Stimulated activated naive B cell treated with anti-CD40 and anti-IgM and Interleukin-4, amounts not matched to agents 10 μg/mL and 1 μg/mL and 100 μg/mL, for 72 hours (primary cell): ENCODE measurements around the gene PDSS2.
A peak's percentile ranks its signal among the peaks of the same experiment; 100 is the strongest.
"Not testable (repeated sequence)": the region's sequence is repeated elsewhere in the genome, so short reads cannot be mapped to it uniquely, and the experiment has no call there.

Experiments
- ATAC-seq, 2 donors: fragments of 150-1000 bp; cut with Tn5 transposase; replicated peaks; 2 replicates each; pipeline ENCODE4 v1.10.0; 2021; ENCODE audit warnings: moderate library complexity in 1 of 2
- DNase-seq: peaks from one replicate; pipeline ENCODE4 v3.0.0; 2021
- H3K27ac Mint-ChIP-seq: one replicate; pipeline ENCODE4 v1.8.0; 2022; ENCODE audit warnings: mild to moderate bottlenecking, mixed read lengths
- H3K27me3 Mint-ChIP-seq, 2 donors: one replicate each; pipeline ENCODE4 v1.8.0; 2022; ENCODE audit warnings: mixed read lengths in 2 of 2
- H3K36me3 Mint-ChIP-seq, 2 donors: one replicate each; pipeline ENCODE4 v1.8.0; 2022; ENCODE audit warnings: mixed read lengths in 2 of 2, mild to moderate bottlenecking in 1 of 2
- H3K4me1 Mint-ChIP-seq, 2 donors: one replicate each; pipeline ENCODE4 v1.8.0; 2022; ENCODE audit warnings: mixed read lengths in 2 of 2, mild to moderate bottlenecking in 1 of 2
- H3K4me3 Mint-ChIP-seq, 2 donors: one replicate each; pipeline ENCODE4 v1.8.0; 2022; ENCODE audit warnings: mild to moderate bottlenecking in 2 of 2, mixed read lengths in 2 of 2, moderate library complexity in 1 of 2
- H3K9me3 Mint-ChIP-seq, 2 donors: one replicate each; pipeline ENCODE4 v1.8.0; 2022; ENCODE audit warnings: mixed read lengths in 2 of 2, mild to moderate bottlenecking in 1 of 2

Gene PDSS2

GRCh38 chr6:107390056-107390455 lies 69.3 kb downstream of the PDSS2 start:
- no peak for ATAC-seq

GRCh38 chr6:107386904-107387303 lies 72.5 kb downstream of the PDSS2 start:
- Mint-ChIP-seq H3K4me1 (peaks cover 5 to 7% of the 10 kb centered on the region in 2 donors), H3K4me3 (no peak overlapping the region), H3K36me3 (peaks cover 7 to 10% of the 10 kb centered on the region in 2 donors), H3K9me3 (no peaks in the 10 kb centered on the region), H3K27ac (no peak overlapping the region), H3K27me3 (no peaks in the 10 kb centered on the region)
- ATAC-seq (no peak), DNase-seq (no peak)

More at GRCh38 chr6:107390056-107390455, 69.3 kb downstream of the PDSS2 start:
- Mint-ChIP-seq H3K27ac (no peak overlapping the region), H3K27me3 (no peaks in the 10 kb centered on the region), H3K4me1 (peaks cover 0 to 7% of the 10 kb centered on the region in 2 donors), H3K36me3 (peaks cover 20 to 32% of the 10 kb centered on the region in 2 donors), H3K4me3 (no peak overlapping the region), H3K9me3 (peaks cover 7 to 13% of the 10 kb centered on the region in 2 donors)
- no peak for DNase-seq

- DNase-seq: no peak
- Mint-ChIP-seq H3K27ac (no peak overlapping the region), H3K36me3 (peaks cover 7 to 10% of the 10 kb centered on the region in 2 donors), H3K27me3 (no peaks in the 10 kb centered on the region), H3K4me1 (peaks cover 5 to 7% of the 10 kb centered on the region in 2 donors), H3K4me3 (no peak overlapping the region), H3K9me3 (no peaks in the 10 kb centered on the region)
- no peak for ATAC-seq
Observed at GRCh38 chr6:107386340-107386739, 73.0 kb downstream of the PDSS2 start.

- Mint-ChIP-seq H3K9me3 (peaks cover 0 to 4% of the 10 kb centered on the region in 2 donors), H3K27me3 (no peaks in the 10 kb centered on the region), H3K4me3 (no peak overlapping the region), H3K27ac (no peak overlapping the region), H3K36me3 (peaks cover 3 to 16% of the 10 kb centered on the region in 2 donors), H3K4me1 (peaks cover 5 to 7% of the 10 kb centered on the region in 2 donors)
- ATAC-seq: no peak
- DNase-seq: no peak
Observed at GRCh38 chr6:107383705-107384104, 75.7 kb downstream of the PDSS2 start.

- H3K27ac Mint-ChIP-seq: no peak overlapping the region
- H3K36me3 Mint-ChIP-seq: peaks cover 6 to 11% of the 10 kb centered on the region in 2 donors
- H3K9me3 Mint-ChIP-seq: no peaks in the 10 kb centered on the region
- no peaks in the 10 kb centered on the region for H3K27me3 Mint-ChIP-seq
- no peak overlapping the region for H3K4me3 Mint-ChIP-seq
- no peak for ATAC-seq
- no peak for DNase-seq
- no peaks in the 10 kb centered on the region for H3K4me1 Mint-ChIP-seq
Observed at GRCh38 chr6:107374264-107374663, 85.1 kb downstream of the PDSS2 start.

- no peak for ATAC-seq
- H3K27me3 Mint-ChIP-seq: no peaks in the 10 kb centered on the region
- peaks cover 2 to 4% of the 10 kb centered on the region in 2 donors for H3K4me1 Mint-ChIP-seq
- no peaks in the 10 kb centered on the region for H3K9me3 Mint-ChIP-seq
- peaks cover 0 to 2% of the 10 kb centered on the region in 2 donors for H3K36me3 Mint-ChIP-seq
- no peak overlapping the region for H3K4me3 Mint-ChIP-seq
- DNase-seq: no peak
- H3K27ac Mint-ChIP-seq: peak overlapping the region; percentile 81
Observed at GRCh38 chr6:107369493-107369892, 89.9 kb downstream of the PDSS2 start.

GRCh38 chr6:107368471-107368870 lies 90.9 kb downstream of the PDSS2 start:
- DNase-seq: no peak
- Mint-ChIP-seq H3K36me3 (peaks cover 7 to 9% of the 10 kb centered on the region in 2 donors), H3K9me3 (peaks cover 0 to 1% of the 10 kb centered on the region in 2 donors), H3K4me1 (peaks cover 2 to 4% of the 10 kb centered on the region in 2 donors), H3K4me3 (no peak overlapping the region), H3K27ac (no peak overlapping the region), H3K27me3 (no peaks in the 10 kb centered on the region)
- no peak for ATAC-seq

GRCh38 chr6:107364173-107364572 lies 95.2 kb downstream of the PDSS2 start:
- peaks cover 24 to 29% of the 10 kb centered on the region in 2 donors for H3K36me3 Mint-ChIP-seq
- not testable (repeated sequence) for H3K27me3 Mint-ChIP-seq, H3K4me1 Mint-ChIP-seq, H3K9me3 Mint-ChIP-seq, DNase-seq, H3K4me3 Mint-ChIP-seq, H3K27ac Mint-ChIP-seq, ATAC-seq

- no peaks in the 10 kb centered on the region for H3K27me3 Mint-ChIP-seq
- no peak for DNase-seq
- peaks cover 0 to 7% of the 10 kb centered on the region in 2 donors for H3K9me3 Mint-ChIP-seq
- H3K27ac Mint-ChIP-seq: no peak overlapping the region
- no peak for ATAC-seq
- peaks cover 2 to 4% of the 10 kb centered on the region in 2 donors for H3K4me1 Mint-ChIP-seq
- peaks cover 22 to 29% of the 10 kb centered on the region in 2 donors for H3K36me3 Mint-ChIP-seq
- H3K4me3 Mint-ChIP-seq: no peak overlapping the region
Observed at GRCh38 chr6:107361753-107362604, 97.4 kb downstream of the PDSS2 start.

- H3K4me1 Mint-ChIP-seq: peaks cover 0 to 4% of the 10 kb centered on the region in 2 donors
Observed at GRCh38 chr6:107360476-107360875, 98.9 kb downstream of the PDSS2 start.

GRCh38 chr6:107357842-107358241 lies 101.5 kb downstream of the PDSS2 start:
- no peak overlapping the region for H3K27ac Mint-ChIP-seq
- peaks cover 9 to 16% of the 10 kb centered on the region in 2 donors for H3K36me3 Mint-ChIP-seq
- DNase-seq (no peak), ATAC-seq (no peak)
- no peaks in the 10 kb centered on the region for H3K27me3 Mint-ChIP-seq
- no peak overlapping the region for H3K4me3 Mint-ChIP-seq
- peaks cover 0 to 4% of the 10 kb centered on the region in 2 donors for H3K9me3 Mint-ChIP-seq
- H3K4me1 Mint-ChIP-seq: no peaks in the 10 kb centered on the region

More at GRCh38 chr6:107360476-107360875, 98.9 kb downstream of the PDSS2 start:
- Mint-ChIP-seq H3K27me3 (no peaks in the 10 kb centered on the region), H3K27ac (no peak overlapping the region), H3K9me3 (peaks cover 0 to 7% of the 10 kb centered on the region in 2 donors), H3K4me3 (no peak overlapping the region), H3K36me3 (peaks cover 22 to 29% of the 10 kb centered on the region in 2 donors)
- no peak for ATAC-seq
- DNase-seq: no peak

- DNase-seq (no peak), ATAC-seq (no peak)
- Mint-ChIP-seq H3K36me3 (peaks cover 2 to 8% of the 10 kb centered on the region in 2 donors), H3K27ac (no peak overlapping the region), H3K9me3 (no peaks in the 10 kb centered on the region), H3K4me3 (no peak overlapping the region), H3K27me3 (no peaks in the 10 kb centered on the region), H3K4me1 (no peaks in the 10 kb centered on the region)
Observed at GRCh38 chr6:107357031-107357430, 102.3 kb downstream of the PDSS2 start.

GRCh38 chr6:107355659-107356058 lies 103.7 kb downstream of the PDSS2 start:
- H3K4me1 Mint-ChIP-seq: no peaks in the 10 kb centered on the region
- no peak overlapping the region for H3K27ac Mint-ChIP-seq
- no peaks in the 10 kb centered on the region for H3K27me3 Mint-ChIP-seq
- DNase-seq (no peak), ATAC-seq (no peak)
- H3K4me3 Mint-ChIP-seq: no peak overlapping the region
- no peaks in the 10 kb centered on the region for H3K9me3 Mint-ChIP-seq
- no peaks in the 10 kb centered on the region for H3K36me3 Mint-ChIP-seq

- Mint-ChIP-seq H3K27me3 (no peaks in the 10 kb centered on the region), H3K9me3 (no peaks in the 10 kb centered on the region), H3K27ac (no peak overlapping the region), H3K36me3 (peaks cover 0 to 9% of the 10 kb centered on the region in 2 donors), H3K4me3 (no peak overlapping the region), H3K4me1 (no peaks in the 10 kb centered on the region)
- DNase-seq (no peak), ATAC-seq (no peak)
Observed at GRCh38 chr6:107354451-107354850, 104.9 kb downstream of the PDSS2 start.

- H3K27ac Mint-ChIP-seq: no peak overlapping the region
- H3K27me3 Mint-ChIP-seq: no peaks in the 10 kb centered on the region
- no peak for ATAC-seq
Observed at GRCh38 chr6:107353773-107354382, 105.5 kb downstream of the PDSS2 start.

More at GRCh38 chr6:107353773-107354382, 105.5 kb downstream of the PDSS2 start:
- Mint-ChIP-seq H3K9me3 (no peaks in the 10 kb centered on the region), H3K4me3 (no peak overlapping the region), H3K36me3 (peaks cover 0 to 9% of the 10 kb centered on the region in 2 donors), H3K4me1 (no peaks in the 10 kb centered on the region)
- DNase-seq: no peak
